OCI-LY7 (cell line): ENCODE measurements around the gene CYP46A1. TPM values are rescaled to one million over a fixed set of nuclear protein-coding genes. Genes with fewer than 3 reads are reported as not detected.

Source experiments
- BruUV-seq: library from RNA; stranded (reverse); fragments of 400-500 nt; replicated peaks from 2 replicates; lab custom pipeline; 2021; lab: Mats Ljungman, UMichigan
- CTCF ChIA-PET: fragments of 300-600 bp; sonication (Branson Sonifier 250); formaldehyde crosslinking; loops from one replicate; lab custom pipeline; 2022; ENCODE audit warnings: antibody characterized with exemption; ENCODE audit not compliant: unreplicated experiment; lab: Charles Lee
- POLR2A ChIA-PET: fragments of 300-600 bp; sonication (Branson Sonifier 250); formaldehyde crosslinking; loops from one replicate; lab custom pipeline; 2022; ENCODE audit warnings: antibody characterized with exemption; lab: Charles Lee
- DNase-seq: peaks from one replicate; pipeline ENCODE4 v3.0.0-alpha.2; 2015; ENCODE audit warnings: low spot score
- H2AFZ ChIP-seq: fragments of 200-600 bp; sonication (generic), shearing (Covaris generic); 2 replicates; pipeline ENCODE4 v1.6.1; 2014; ENCODE audit warnings: mild to moderate bottlenecking, antibody characterized with exemption, low read length, moderate library complexity
- H3K27ac ChIP-seq: fragments of 200-600 bp; sonication (generic); 2 replicates; pipeline ENCODE4 v1.5.1; 2014; ENCODE audit warnings: mixed run types, low read depth, mild to moderate bottlenecking, moderate library complexity, low read length, inconsistent platforms; ENCODE audit not compliant: poor library complexity, severe bottlenecking
- H3K36me3 ChIP-seq: fragments of 200-600 bp; sonication (generic); 2 replicates; pipeline ENCODE4 v1.6.1; 2014; ENCODE audit warnings: mild to moderate bottlenecking, antibody characterized with exemption, low read length, moderate library complexity, mixed read lengths; ENCODE audit not compliant: insufficient read depth
- H3K4me1 ChIP-seq: fragments of 200-600 bp; sonication (generic); 2 replicates; pipeline ENCODE4 v1.5.1; 2014; ENCODE audit warnings: mild to moderate bottlenecking, low read length; ENCODE audit not compliant: insufficient read depth, poor library complexity, severe bottlenecking
- H3K4me2 ChIP-seq: fragments of 200-600 bp; sonication (generic); 2 replicates; pipeline ENCODE4 v1.6.1; 2014; ENCODE audit warnings: mild to moderate bottlenecking, low read length
- H3K4me3 ChIP-seq: fragments of 200-600 bp; sonication (generic); 2 replicates; pipeline ENCODE4 v1.5.1; 2014; ENCODE audit warnings: mild to moderate bottlenecking, low read depth, low read length; ENCODE audit not compliant: poor library complexity, severe bottlenecking
- H3K79me2 ChIP-seq: fragments of 200-600 bp; sonication (generic); 2 replicates; pipeline ENCODE4 v1.6.1; 2016; ENCODE audit warnings: low read depth, mild to moderate bottlenecking, low read length, moderate library complexity, mixed read lengths; ENCODE audit not compliant: insufficient read depth
- H3K9me2 ChIP-seq: fragments of 200-600 bp; sonication (generic); 2 replicates; pipeline ENCODE4 v1.6.1; 2016; ENCODE audit warnings: mild to moderate bottlenecking, low read length, mixed read lengths; ENCODE audit not compliant: insufficient read depth
- H3K9me3 ChIP-seq: fragments of 200-600 bp; sonication (generic); 2 replicates; pipeline ENCODE4 v1.6.1; 2014; ENCODE audit warnings: mild to moderate bottlenecking, mixed run types, low read length, mixed read lengths
- H4K20me1 ChIP-seq: fragments of 200-600 bp; sonication (generic); 2 replicates; pipeline ENCODE4 v1.6.1; 2014; ENCODE audit warnings: mild to moderate bottlenecking, antibody characterized with exemption, low read length, moderate library complexity, mixed read lengths; ENCODE audit not compliant: insufficient read depth
- CTCF ChIP-seq: fragments of 200-600 bp; sonication (generic); conservative IDR thresholded peaks from 2 replicates; pipeline ENCODE4 v1.5.1; 2014; ENCODE audit warnings: mild to moderate bottlenecking, antibody characterized with exemption, low read length, moderate library complexity, mixed read lengths
- EZH2phosphoT487 ChIP-seq: fragments of 200-600 bp; sonication (generic); IDR thresholded peaks from 2 replicates; pipeline ENCODE4 v1.6.1; 2018; ENCODE audit warnings: low read depth, borderline replicate concordance, mild to moderate bottlenecking, mixed run types, antibody characterized with exemption, low read length, moderate library complexity, mixed read lengths
- intact Hi-C: fragments of 100-400 bp; cut with micrococcal nuclease; formaldehyde crosslinking; loops from one replicate; pipeline ENCODE4 v1.10.0; 2022; ENCODE audit not compliant: unreplicated experiment
- total RNA-seq, 2 experiments: library from RNA; depleted of rRNA in 1 of 2; stranded (reverse); fragments of >200 nt in 1 of 2; shearing (Covaris generic) in 1 of 2; gene quantifications; 2 replicates each; pipeline ENCODE4 v1.2.3, GENCODE V29; 2014 to 2022

The CYP46A1 gene
- total RNA-seq, 2 experiments from 2014 or later: 4.1 to 10.8 TPM

DNA sequence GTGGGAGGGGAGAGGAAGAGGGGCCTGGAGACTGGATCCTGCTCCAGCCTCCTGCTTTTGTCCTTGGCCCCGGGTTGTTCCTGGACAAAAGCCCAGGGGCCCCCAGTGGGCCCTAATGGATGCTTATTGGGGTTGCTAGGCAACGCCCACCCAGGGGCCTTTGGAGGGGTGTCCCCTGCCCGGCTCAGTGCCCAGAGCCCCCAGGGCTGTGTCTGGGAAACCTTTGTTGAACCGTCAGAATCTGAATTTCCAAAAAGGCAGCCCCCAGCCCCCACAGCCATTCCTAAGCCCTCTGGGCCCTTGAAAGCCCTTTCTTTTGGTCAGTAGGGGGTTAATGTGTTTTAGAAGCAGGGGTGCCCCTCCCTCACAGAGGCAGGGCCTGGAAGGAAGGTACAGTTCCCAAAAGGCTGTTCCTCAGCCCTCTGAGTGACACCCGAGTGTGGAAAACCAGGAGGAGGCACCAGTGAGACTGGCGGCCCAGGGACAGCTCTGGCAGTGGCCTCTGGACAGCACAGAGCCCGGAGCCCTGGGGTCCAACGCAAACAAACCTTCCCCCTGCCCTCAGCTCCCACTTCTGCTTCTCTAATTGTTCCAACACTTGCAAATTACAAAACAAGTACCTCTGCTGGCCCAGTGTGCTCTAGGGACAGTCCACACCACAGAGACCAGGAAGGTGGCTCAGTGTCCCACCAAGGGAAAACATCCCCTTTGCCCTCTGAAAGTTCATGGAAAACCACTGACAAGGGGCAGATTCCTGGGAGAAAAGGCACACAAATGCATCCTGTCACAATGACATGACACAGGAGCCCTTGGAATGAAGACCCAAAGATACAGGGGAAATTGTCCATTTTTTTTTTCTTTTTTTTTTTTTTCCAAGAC is 19.8 kb upstream of the CYP46A1 start:
- H3K27ac ChIP-seq: peak overlapping the region; percentile 87
- BruUV-seq: no TSS peak
- H3K4me3 ChIP-seq: peak overlapping the region; percentile 54
- no peaks in the 10 kb centered on the region for H3K9me2 ChIP-seq
- CTCF ChIA-PET: no interaction called here
- intact Hi-C loops: loop anchor here (2.0 kb wide), 1 partner anchor 21 kb away; the partner anchor contains the start of gene CYP46A1
- no peaks in the 10 kb centered on the region for H3K79me2 ChIP-seq
- H3K36me3 ChIP-seq: no peaks in the 10 kb centered on the region
- peak overlapping the region; percentile 90 for H3K4me2 ChIP-seq
- H3K9me3 ChIP-seq: no peaks in the 10 kb centered on the region
- POLR2A ChIA-PET: interaction anchor here (0.6 to 1.3 kb wide), 4 partner anchors 8 to 88 kb away, joined by 3 to 5 read pairs (median 4); no protein-coding TSS in a partner anchor
- peak; percentile 39 for DNase-seq
- peak overlapping the region; percentile 57; the same call in 1 of the 2 replicates for H2AFZ ChIP-seq
- no peaks in the 10 kb centered on the region for H4K20me1 ChIP-seq
- H3K4me1 ChIP-seq: peaks cover 70% of the 10 kb centered on the region
- TF ChIP-seq CTCF (no peak), EZH2phosphoT487 (no peak)

GRCh38 chr14:99664937-99665273 is 19.2 kb upstream of the CYP46A1 start:
- CTCF ChIA-PET: no interaction called here
- Histone ChIP-seq H3K9me2 (no peaks in the 10 kb centered on the region), H4K20me1 (no peaks in the 10 kb centered on the region), H3K27ac (peak overlapping the region; percentile 87), H3K4me2 (peak overlapping the region; percentile 90), H3K79me2 (no peaks in the 10 kb centered on the region), H3K4me3 (peak overlapping the region; percentile 54), H3K4me1 (peaks cover 70% of the 10 kb centered on the region), H3K36me3 (no peaks in the 10 kb centered on the region), H3K9me3 (no peaks in the 10 kb centered on the region), H2AFZ (peak overlapping the region; percentile 57; the same call in 1 of the 2 replicates)
- DNase-seq: peak; percentile 86
- POLR2A ChIA-PET: interaction anchor here (0.6 to 1.3 kb wide), 4 partner anchors 9 to 89 kb away, joined by 3 to 5 read pairs (median 4); no protein-coding TSS in a partner anchor
- TF ChIP-seq EZH2phosphoT487: no peak
- TF ChIP-seq CTCF: no peak
- no TSS peak for BruUV-seq
- intact Hi-C loops: loop anchor here (2.0 kb wide), 1 partner anchor 20 kb away; the partner anchor contains the start of gene CYP46A1

DNA sequence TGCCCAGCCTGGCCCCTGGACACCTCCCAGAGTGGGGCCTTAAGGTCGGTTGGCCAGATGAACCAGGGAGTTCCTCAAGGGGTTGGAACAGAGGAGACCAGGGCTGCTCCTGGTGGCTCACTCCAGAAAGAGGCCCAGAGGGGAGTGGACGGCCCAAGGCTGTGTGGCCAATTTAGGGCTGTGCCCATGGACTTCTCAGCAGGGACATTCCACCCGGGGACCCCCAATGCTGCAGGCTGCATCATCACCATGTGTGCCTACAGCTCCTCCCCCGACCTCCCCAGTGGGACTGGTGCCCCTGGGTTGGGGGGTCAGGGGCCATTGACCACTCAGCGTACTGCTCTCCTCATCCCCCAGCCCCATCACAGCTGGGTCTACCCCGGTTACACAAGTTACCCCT is 17.6 kb upstream of the CYP46A1 start:
- BruUV-seq: no TSS peak
- H3K4me1 ChIP-seq: peaks cover 60% of the 10 kb centered on the region
- H2AFZ ChIP-seq: no peak overlapping the region
- intact Hi-C loops: no loop called here
- peak overlapping the region; percentile 28 for H3K4me2 ChIP-seq
- H3K27ac ChIP-seq: no peak overlapping the region
- no peaks in the 10 kb centered on the region for H3K9me3 ChIP-seq
- H3K79me2 ChIP-seq: no peaks in the 10 kb centered on the region
- POLR2A ChIA-PET: no interaction called here
- CTCF ChIA-PET: no interaction called here
- no peaks in the 10 kb centered on the region for H3K36me3 ChIP-seq
- TF ChIP-seq CTCF (no peak), EZH2phosphoT487 (no peak)
- DNase-seq: no peak
- no peaks in the 10 kb centered on the region for H3K9me2 ChIP-seq
- H3K4me3 ChIP-seq: no peak overlapping the region
- H4K20me1 ChIP-seq: no peaks in the 10 kb centered on the region
